Measurements from ENCODE around the gene PCBP2.
"Not testable (repeated sequence)": the region's sequence is repeated elsewhere in the genome, so short reads cannot be mapped to it uniquely, and the experiment has no call there.

The PCBP2 gene

GRCh38 chr12:53422247-53422646 lies 29.7 kb upstream of the PCBP2 start:
- not testable (repeated sequence) for H3K9ac ChIP-seq (ENCODE audit: low read length in 2 of 2); H3K36me3 ChIP-seq (ENCODE audit: control insufficient read depth in 2 of 2, insufficient read depth in 2 of 2, low read length in 2 of 2); H3K27me3 ChIP-seq (ENCODE audit: control insufficient read depth in 1 of 2, insufficient read depth in 2 of 2, low read length in 2 of 2); H3K9me3 ChIP-seq (ENCODE audit: control insufficient read depth in 2 of 2, low read length in 2 of 2); H3K4me3 ChIP-seq (ENCODE audit: low read length in 2 of 2); H3K4me1 ChIP-seq (ENCODE audit: control insufficient read depth, insufficient read depth, low read length); H3K27ac ChIP-seq (ENCODE audit: low read length)

GRCh38 chr12:53423597-53423996 lies 28.3 kb upstream of the PCBP2 start, which contains the start of gene AMHR2:
TSS of gene AMHR2 (plus strand) at chr12:53423855. CDS start at chr12:53423935, 80 bp downstream.
- Histone ChIP-seq H3K9me3 (ENCODE audit: control insufficient read depth in 2 of 2, low read length in 2 of 2) (no peaks in the 10 kb centered on the region), H3K9ac (ENCODE audit: low read length in 2 of 2) (no peak within 1 kb of the TSS), H3K4me1 (ENCODE audit: control insufficient read depth, insufficient read depth, low read length) (peaks cover 5% of the 10 kb centered on the region)

GRCh38 chr12:53424626-53425514 lies 27.0 kb upstream of the PCBP2 start:
- peaks cover 5% of the 10 kb centered on the region for H3K4me1 ChIP-seq (ENCODE audit: control insufficient read depth, insufficient read depth, low read length)
- H3K9ac ChIP-seq (ENCODE audit: low read length in 2 of 2) = no peak overlapping the region
- H3K4me3 ChIP-seq (ENCODE audit: low read length in 2 of 2) = no peak overlapping the region
- H3K27ac ChIP-seq (ENCODE audit: low read length) = no peak overlapping the region
- H3K27me3 ChIP-seq (ENCODE audit: control insufficient read depth in 1 of 2, insufficient read depth in 2 of 2, low read length in 2 of 2) = no peaks in the 10 kb centered on the region
- H3K36me3 ChIP-seq (ENCODE audit: control insufficient read depth in 2 of 2, insufficient read depth in 2 of 2, low read length in 2 of 2) = no peaks in the 10 kb centered on the region
- H3K9me3 ChIP-seq (ENCODE audit: control insufficient read depth in 2 of 2, low read length in 2 of 2) = no peaks in the 10 kb centered on the region

More at GRCh38 chr12:53423597-53423996, 28.3 kb upstream of the PCBP2 start, which contains the start of gene AMHR2:
- Histone ChIP-seq H3K36me3 (ENCODE audit: control insufficient read depth in 2 of 2, insufficient read depth in 2 of 2, low read length in 2 of 2) (no peaks in the 10 kb centered on the region), H3K4me3 (ENCODE audit: low read length in 2 of 2) (no peak within 1 kb of the TSS), H3K27me3 (ENCODE audit: control insufficient read depth in 1 of 2, insufficient read depth in 2 of 2, low read length in 2 of 2) (no peaks in the 10 kb centered on the region), H3K27ac (ENCODE audit: low read length) (no peak within 1 kb of the TSS)

- no peak overlapping the region for H3K4me3 ChIP-seq (ENCODE audit: low read length in 2 of 2)
- H3K27me3 ChIP-seq (ENCODE audit: control insufficient read depth in 1 of 2, insufficient read depth in 2 of 2, low read length in 2 of 2) = no peaks in the 10 kb centered on the region
- H3K9ac ChIP-seq (ENCODE audit: low read length in 2 of 2) = no peak overlapping the region
These were observed 26.3 kb upstream of the PCBP2 start for GRCh38 chr12:53425515-53426150.

GRCh38 chr12:53427905-53428594 lies 23.9 kb upstream of the PCBP2 start:
- Histone ChIP-seq H3K9me3 (ENCODE audit: control insufficient read depth in 2 of 2, low read length in 2 of 2) (no peaks in the 10 kb centered on the region), H3K27me3 (ENCODE audit: control insufficient read depth in 1 of 2, insufficient read depth in 2 of 2, low read length in 2 of 2) (no peaks in the 10 kb centered on the region), H3K4me3 (ENCODE audit: low read length in 2 of 2) (no peak overlapping the region), H3K9ac (ENCODE audit: low read length in 2 of 2) (no peak overlapping the region), H3K4me1 (ENCODE audit: control insufficient read depth, insufficient read depth, low read length) (no peaks in the 10 kb centered on the region), H3K27ac (ENCODE audit: low read length) (no peak overlapping the region), H3K36me3 (ENCODE audit: control insufficient read depth in 2 of 2, insufficient read depth in 2 of 2, low read length in 2 of 2) (no peaks in the 10 kb centered on the region)

More at GRCh38 chr12:53425515-53426150, 26.3 kb upstream of the PCBP2 start:
- no peaks in the 10 kb centered on the region for H3K36me3 ChIP-seq (ENCODE audit: control insufficient read depth in 2 of 2, insufficient read depth in 2 of 2, low read length in 2 of 2)
- H3K4me1 ChIP-seq (ENCODE audit: control insufficient read depth, insufficient read depth, low read length) = peaks cover 5% of the 10 kb centered on the region
- no peaks in the 10 kb centered on the region for H3K9me3 ChIP-seq (ENCODE audit: control insufficient read depth in 2 of 2, low read length in 2 of 2)
- H3K27ac ChIP-seq (ENCODE audit: low read length) = no peak overlapping the region

- Histone ChIP-seq H3K36me3 (ENCODE audit: control insufficient read depth in 2 of 2, insufficient read depth in 2 of 2, low read length in 2 of 2) (no peaks in the 10 kb centered on the region), H3K27me3 (ENCODE audit: control insufficient read depth in 1 of 2, insufficient read depth in 2 of 2, low read length in 2 of 2) (no peaks in the 10 kb centered on the region), H3K27ac (ENCODE audit: low read length) (no peak overlapping the region), H3K9me3 (ENCODE audit: control insufficient read depth in 2 of 2, low read length in 2 of 2) (no peaks in the 10 kb centered on the region), H3K4me3 (ENCODE audit: low read length in 2 of 2) (no peak overlapping the region), H3K9ac (ENCODE audit: low read length in 2 of 2) (no peak overlapping the region), H3K4me1 (ENCODE audit: control insufficient read depth, insufficient read depth, low read length) (no peaks in the 10 kb centered on the region)
These were observed 23.2 kb upstream of the PCBP2 start for GRCh38 chr12:53428741-53429140.

GRCh38 chr12:53430116-53430515 lies 21.8 kb upstream of the PCBP2 start:
- Histone ChIP-seq H3K27me3 (ENCODE audit: control insufficient read depth in 1 of 2, insufficient read depth in 2 of 2, low read length in 2 of 2) (no peaks in the 10 kb centered on the region), H3K27ac (ENCODE audit: low read length) (no peak overlapping the region), H3K9me3 (ENCODE audit: control insufficient read depth in 2 of 2, low read length in 2 of 2) (no peaks in the 10 kb centered on the region), H3K36me3 (ENCODE audit: control insufficient read depth in 2 of 2, insufficient read depth in 2 of 2, low read length in 2 of 2) (no peaks in the 10 kb centered on the region), H3K4me3 (ENCODE audit: low read length in 2 of 2) (no peak overlapping the region), H3K4me1 (ENCODE audit: control insufficient read depth, insufficient read depth, low read length) (no peaks in the 10 kb centered on the region), H3K9ac (ENCODE audit: low read length in 2 of 2) (no peak overlapping the region)

- H3K27ac ChIP-seq (ENCODE audit: low read length) = no peak overlapping the region
- H3K9me3 ChIP-seq (ENCODE audit: control insufficient read depth in 2 of 2, low read length in 2 of 2) = no peaks in the 10 kb centered on the region
- H3K36me3 ChIP-seq (ENCODE audit: control insufficient read depth in 2 of 2, insufficient read depth in 2 of 2, low read length in 2 of 2) = no peaks in the 10 kb centered on the region
- no peak overlapping the region for H3K9ac ChIP-seq (ENCODE audit: low read length in 2 of 2)
- no peak overlapping the region for H3K4me3 ChIP-seq (ENCODE audit: low read length in 2 of 2)
- no peaks in the 10 kb centered on the region for H3K27me3 ChIP-seq (ENCODE audit: control insufficient read depth in 1 of 2, insufficient read depth in 2 of 2, low read length in 2 of 2)
- H3K4me1 ChIP-seq (ENCODE audit: control insufficient read depth, insufficient read depth, low read length) = no peaks in the 10 kb centered on the region
These were observed 20.7 kb upstream of the PCBP2 start for GRCh38 chr12:53431187-53431586.

GRCh38 chr12:53435326-53435725 lies 16.6 kb upstream of the PCBP2 start:
- H3K36me3 ChIP-seq (ENCODE audit: control insufficient read depth in 2 of 2, insufficient read depth in 2 of 2, low read length in 2 of 2); H3K4me3 ChIP-seq (ENCODE audit: low read length in 2 of 2); H3K27me3 ChIP-seq (ENCODE audit: control insufficient read depth in 1 of 2, insufficient read depth in 2 of 2, low read length in 2 of 2); H3K9ac ChIP-seq (ENCODE audit: low read length in 2 of 2); H3K4me1 ChIP-seq (ENCODE audit: control insufficient read depth, insufficient read depth, low read length); H3K27ac ChIP-seq (ENCODE audit: low read length); H3K9me3 ChIP-seq (ENCODE audit: control insufficient read depth in 2 of 2, low read length in 2 of 2): not testable (repeated sequence)

GRCh38 chr12:53439582-53439981 lies 12.3 kb upstream of the PCBP2 start:
- H3K9me3 ChIP-seq (ENCODE audit: control insufficient read depth in 2 of 2, low read length in 2 of 2); H3K27ac ChIP-seq (ENCODE audit: low read length); H3K27me3 ChIP-seq (ENCODE audit: control insufficient read depth in 1 of 2, insufficient read depth in 2 of 2, low read length in 2 of 2); H3K4me3 ChIP-seq (ENCODE audit: low read length in 2 of 2); H3K36me3 ChIP-seq (ENCODE audit: control insufficient read depth in 2 of 2, insufficient read depth in 2 of 2, low read length in 2 of 2); H3K9ac ChIP-seq (ENCODE audit: low read length in 2 of 2): not testable (repeated sequence)
- H3K4me1 ChIP-seq (ENCODE audit: control insufficient read depth, insufficient read depth, low read length) = peaks cover 16% of the 10 kb centered on the region

Data from stomach smooth muscle (tissue), 2 donors.